GM12874 (cell line): ENCODE data around the gene RIT2.

ENCODE experiments used
- CTCF ChIP-seq: IDR thresholded peaks from 2 replicates; pipeline ENCODE4 v1.5.1; 2011; ENCODE audit warnings: low read depth, mild to moderate bottlenecking, control low read depth, low read length, moderate library complexity; ENCODE audit not compliant: insufficient read depth

RIT2 gene

DNA sequence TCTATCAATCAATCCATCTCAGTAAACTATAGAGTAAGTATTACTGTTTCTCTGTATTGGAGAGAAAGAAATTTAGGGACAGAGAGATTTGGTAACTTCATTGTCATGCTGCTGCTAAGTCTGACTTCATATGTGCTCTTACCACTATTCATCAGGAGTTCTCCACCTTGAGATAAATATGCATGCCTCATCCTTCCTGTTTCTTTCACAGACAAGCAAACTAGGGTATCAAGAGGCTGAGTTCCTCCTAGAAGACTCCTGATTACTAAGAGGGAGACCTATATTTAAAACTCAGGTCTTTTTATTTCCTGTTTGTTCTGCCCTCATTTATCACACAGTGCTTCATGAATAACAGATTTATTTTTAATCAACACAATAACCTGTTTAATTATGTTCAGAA is 34.1 kb downstream of the RIT2 start:
- TF ChIP-seq CTCF, result no peak

DNA sequence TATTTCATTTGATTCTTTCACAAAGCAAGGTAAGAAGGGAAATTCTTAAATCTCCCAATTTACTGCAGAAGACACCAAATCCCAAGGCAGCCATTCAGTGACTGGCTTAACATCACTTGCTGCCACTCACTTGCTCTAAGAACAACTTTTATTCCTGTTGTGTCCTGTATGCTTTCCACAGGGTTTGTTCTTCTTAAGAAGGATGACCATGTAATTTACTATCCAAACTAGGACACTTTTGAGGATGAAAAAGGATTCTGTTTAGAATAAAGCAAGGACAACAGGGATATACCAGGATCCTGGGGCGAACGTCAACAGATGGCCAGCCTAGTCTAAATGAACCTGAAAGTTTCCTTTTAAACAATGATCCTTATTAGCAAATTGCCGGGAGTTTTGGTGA is 34.8 kb downstream of the RIT2 start:
- no peak for TF ChIP-seq CTCF

DNA sequence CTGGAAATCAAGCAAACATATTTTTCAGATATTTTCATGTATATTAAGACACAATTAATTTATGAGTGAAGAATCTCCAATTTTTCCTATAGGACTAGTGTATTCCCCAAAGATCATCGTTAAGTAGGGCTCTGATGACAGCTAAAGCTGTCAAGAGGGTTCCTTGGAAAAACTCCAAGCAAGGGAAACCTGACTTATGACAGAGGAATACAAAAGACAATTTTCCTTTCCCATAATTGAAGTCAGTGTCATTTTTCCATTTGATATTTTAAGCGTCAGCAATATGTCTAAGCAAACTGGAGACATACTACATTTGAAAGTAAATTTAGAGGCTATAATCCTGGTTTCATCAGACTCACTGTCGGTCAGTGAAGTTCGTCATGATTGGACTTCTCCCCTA is 36.1 kb downstream of the RIT2 start:
- TF ChIP-seq CTCF, result no peak

DNA sequence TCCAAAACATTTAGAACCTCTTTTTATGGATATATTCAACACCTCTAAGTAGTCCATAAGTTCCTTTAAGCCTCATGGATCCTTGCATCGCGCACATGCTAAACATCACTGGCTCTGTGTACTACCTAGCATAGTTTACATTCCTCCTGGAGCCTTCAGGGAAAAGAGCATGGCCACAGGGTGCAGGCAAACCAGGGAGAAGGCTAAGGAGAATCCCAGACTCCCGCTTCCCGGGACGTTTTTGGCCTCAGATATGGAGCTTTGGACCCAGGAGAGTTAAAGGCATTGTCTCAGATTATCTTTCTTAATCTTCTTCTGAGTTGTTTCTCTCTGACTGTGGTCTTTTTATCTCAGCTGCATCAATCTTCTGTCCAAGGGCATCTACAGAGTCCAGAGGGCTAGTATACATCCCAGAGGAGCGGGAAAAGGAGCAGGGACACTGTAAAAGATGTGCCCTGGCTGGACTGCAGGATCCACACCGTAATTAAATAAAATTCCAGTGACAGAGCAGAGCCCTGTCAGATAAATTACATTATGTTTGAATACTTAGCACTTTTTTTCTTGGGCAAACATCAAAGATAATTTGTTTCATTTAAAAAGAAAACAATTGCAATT is 36.9 kb downstream of the RIT2 start:
- no peak for TF ChIP-seq CTCF

DNA sequence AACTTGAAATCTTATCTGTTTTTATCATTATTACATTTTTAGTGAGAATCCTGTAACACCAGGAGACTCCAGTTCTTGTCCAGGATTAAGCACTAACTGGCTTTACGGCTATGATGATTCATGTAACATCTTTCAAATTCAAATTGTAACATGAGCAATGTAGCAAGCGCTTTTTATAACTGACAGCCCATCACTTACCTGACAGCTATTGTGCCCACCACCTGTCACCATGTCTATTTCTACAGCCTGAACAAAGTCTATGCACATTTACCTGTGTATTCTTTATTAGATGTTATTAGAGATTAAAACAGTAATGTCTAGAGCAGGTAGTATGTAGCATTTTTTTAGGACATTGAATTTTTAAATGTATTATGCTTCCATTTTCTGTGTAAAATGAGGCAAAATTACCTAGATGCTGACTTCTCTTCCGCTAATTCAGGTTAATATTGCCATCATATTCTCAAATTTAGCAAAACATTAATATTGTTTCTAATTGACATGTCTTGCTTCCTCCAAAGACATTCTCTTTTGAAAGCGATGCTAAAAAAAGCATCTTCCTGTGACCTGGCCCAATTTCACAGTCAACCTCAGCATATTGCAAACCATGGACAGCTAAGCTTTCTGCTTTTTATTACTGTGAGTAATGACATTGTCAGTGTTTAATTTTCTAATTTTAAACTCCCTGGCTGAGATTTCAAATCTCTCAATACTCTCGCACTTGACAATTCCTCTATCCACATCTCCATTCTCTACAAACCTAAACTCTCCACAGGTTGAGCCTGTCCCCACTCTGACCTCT is 37.8 kb downstream of the RIT2 start:
- TF ChIP-seq CTCF, result no peak

DNA sequence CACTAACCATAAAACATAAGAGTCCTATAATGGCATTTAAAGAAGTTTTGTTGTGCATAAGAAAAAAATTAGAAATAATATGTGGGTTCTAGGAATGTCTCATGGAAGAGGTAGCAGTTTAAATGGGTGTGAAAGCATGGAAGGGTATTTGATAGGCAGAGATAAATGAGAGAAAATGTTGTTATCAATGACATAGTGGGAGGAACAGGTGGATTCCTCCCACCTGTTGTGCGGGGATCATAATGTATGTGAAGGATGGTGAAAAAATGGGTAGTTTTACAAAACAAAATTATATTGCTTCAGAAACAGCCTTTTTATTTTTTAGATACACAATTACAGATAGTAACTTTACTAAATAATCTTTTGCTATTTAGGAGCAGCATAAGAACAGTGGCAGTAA is 41.7 kb downstream of the RIT2 start:
- TF ChIP-seq CTCF, result no peak

- no peak for TF ChIP-seq CTCF
These were observed 46.7 kb downstream of the RIT2 start for GRCh38 chr18:43068781-43069180.
